ENCODE results near the gene SMG9.

SMG9 gene

DNA sequence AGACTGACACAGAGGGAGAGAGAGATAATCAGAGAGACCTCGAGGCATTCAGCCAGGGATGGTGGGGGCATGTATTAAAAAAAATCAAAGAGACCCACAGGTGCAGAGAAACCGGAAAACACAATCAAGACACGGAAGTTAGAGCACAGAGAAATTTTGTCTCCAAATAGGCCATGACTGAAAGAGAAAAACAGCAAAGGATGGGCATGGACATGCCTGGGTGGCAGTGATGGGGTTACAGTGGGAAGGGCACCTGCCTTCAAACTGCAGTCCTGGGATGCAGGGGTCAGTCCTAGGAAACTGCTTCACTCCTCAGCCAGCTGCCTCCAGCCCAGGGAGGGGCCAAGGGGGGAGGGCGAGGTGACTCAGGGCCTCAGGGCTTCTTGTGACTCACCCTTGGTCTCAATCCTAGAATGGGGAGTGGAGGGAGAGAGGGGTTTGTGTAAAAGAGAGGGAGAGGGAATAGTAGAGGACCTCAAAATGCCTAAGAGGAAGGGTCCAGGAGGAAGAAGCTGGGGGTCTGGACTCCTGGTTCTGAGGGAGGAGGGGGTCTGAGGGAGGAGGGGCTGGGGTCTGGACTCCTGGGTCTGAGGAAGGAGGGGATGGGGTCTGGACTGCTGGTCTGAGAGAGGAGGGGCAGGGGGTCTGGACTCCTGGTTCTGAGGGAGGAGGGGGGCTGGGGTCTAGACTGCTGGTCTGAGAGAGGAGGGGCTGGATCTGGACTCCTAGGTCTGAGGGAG lies 29.6 kb upstream of the SMG9 start (continued):
- no peak for TF ChIP-seq ZNF426 (tag by site-specific recombination; IDR thresholded peaks at IDR 0.05)
- TF ChIP-seq, protein P1, sequence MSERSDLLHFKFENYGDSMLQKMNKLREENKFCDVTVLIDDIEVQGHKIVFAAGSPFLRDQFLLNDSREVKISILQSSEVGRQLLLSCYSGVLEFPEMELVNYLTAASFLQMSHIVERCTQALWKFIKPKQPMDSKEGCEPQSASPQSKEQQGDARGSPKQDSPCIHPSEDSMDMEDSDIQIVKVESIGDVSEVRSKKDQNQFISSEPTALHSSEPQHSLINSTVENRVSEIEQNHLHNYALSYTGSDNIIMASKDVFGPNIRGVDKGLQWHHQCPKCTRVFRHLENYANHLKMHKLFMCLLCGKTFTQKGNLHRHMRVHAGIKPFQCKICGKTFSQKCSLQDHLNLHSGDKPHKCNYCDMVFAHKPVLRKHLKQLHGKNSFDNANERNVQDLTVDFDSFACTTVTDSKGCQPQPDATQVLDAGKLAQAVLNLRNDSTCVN (tag by site-specific recombination; optimal IDR thresholded peaks at IDR 0.05): no peak
- TF ChIP-seq, protein P2, sequence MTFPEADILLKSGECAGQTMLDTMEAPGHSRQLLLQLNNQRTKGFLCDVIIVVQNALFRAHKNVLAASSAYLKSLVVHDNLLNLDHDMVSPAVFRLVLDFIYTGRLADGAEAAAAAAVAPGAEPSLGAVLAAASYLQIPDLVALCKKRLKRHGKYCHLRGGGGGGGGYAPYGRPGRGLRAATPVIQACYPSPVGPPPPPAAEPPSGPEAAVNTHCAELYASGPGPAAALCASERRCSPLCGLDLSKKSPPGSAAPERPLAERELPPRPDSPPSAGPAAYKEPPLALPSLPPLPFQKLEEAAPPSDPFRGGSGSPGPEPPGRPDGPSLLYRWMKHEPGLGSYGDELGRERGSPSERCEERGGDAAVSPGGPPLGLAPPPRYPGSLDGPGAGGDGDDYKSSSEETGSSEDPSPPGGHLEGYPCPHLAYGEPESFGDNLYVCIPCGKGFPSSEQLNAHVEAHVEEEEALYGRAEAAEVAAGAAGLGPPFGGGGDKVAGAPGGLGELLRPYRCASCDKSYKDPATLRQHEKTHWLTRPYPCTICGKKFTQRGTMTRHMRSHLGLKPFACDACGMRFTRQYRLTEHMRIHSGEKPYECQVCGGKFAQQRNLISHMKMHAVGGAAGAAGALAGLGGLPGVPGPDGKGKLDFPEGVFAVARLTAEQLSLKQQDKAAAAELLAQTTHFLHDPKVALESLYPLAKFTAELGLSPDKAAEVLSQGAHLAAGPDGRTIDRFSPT (tag by site-specific recombination; IDR thresholded peaks at IDR 0.05): peak; percentile 80
- TF ChIP-seq ZNF660 (tag by site-specific recombination; IDR thresholded peaks at IDR 0.05): no peak; the same call in 1 of the 2 replicates
- TF ChIP-seq ZNF555 (tag by site-specific recombination; conservative IDR thresholded peaks at IDR 0.05): no peak
- TF ChIP-seq ZNF830 (tag by site-specific recombination; IDR thresholded peaks at IDR 0.05; ENCODE audit: low read depth): no peak
- no peak for TF ChIP-seq GLI2 (tag by site-specific recombination; IDR thresholded peaks at IDR 0.05; ENCODE audit: borderline replicate concordance, low read depth)
- no peak for TF ChIP-seq SALL2 (tag by site-specific recombination; IDR thresholded peaks at IDR 0.05; ENCODE audit: borderline replicate concordance)
- no peak for TF ChIP-seq RBAK (tag by site-specific recombination; IDR thresholded peaks at IDR 0.05)
- TF ChIP-seq, protein P3, sequence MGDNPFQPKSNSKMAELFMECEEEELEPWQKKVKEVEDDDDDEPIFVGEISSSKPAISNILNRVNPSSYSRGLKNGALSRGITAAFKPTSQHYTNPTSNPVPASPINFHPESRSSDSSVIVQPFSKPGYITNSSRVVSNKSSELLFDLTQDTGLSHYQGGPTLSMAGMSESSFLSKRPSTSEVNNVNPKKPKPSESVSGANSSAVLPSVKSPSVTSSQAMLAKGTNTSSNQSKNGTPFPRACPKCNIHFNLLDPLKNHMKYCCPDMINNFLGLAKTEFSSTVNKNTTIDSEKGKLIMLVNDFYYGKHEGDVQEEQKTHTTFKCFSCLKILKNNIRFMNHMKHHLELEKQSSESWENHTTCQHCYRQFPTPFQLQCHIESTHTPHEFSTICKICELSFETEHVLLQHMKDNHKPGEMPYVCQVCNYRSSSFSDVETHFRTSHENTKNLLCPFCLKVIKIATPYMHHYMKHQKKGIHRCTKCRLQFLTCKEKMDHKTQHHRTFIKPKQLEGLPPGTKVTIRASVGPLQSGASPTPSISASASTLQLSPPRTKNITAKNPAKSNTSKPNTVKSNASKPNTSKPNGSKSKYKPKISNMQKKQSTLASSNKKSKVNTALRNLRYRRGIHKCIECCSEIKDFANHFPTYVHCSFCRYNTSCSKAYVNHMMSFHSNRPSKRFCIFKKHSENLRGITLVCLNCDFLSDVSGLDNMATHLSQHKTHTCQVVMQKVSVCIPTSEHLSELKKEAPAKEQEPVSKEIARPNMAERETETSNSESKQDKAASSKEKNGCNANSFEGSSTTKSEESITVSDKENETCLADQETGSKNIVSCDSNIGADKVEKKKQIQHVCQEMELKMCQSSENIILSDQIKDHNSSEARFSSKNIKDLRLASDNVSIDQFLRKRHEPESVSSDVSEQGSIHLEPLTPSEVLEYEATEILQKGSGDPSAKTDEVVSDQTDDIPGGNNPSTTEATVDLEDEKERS (tag by site-specific recombination; IDR thresholded peaks at IDR 0.05): peak; percentile 44; the same call in 1 of the 2 replicates
- TF ChIP-seq ZNF354C (tag by site-specific recombination; IDR thresholded peaks at IDR 0.05; ENCODE audit: borderline replicate concordance, low read depth): no peak
- TF ChIP-seq ZNF777 (tag by site-specific recombination; IDR thresholded peaks at IDR 0.05; ENCODE audit: borderline replicate concordance): no peak
- no peak for TF ChIP-seq ZNF155 (tag by site-specific recombination; IDR thresholded peaks at IDR 0.05)
- no peak for TF ChIP-seq ZBTB7A (tag by site-specific recombination; IDR thresholded peaks at IDR 0.05; ENCODE audit: low read depth)
- TF ChIP-seq OSR2 (tag by site-specific recombination; IDR thresholded peaks at IDR 0.05): no peak
- TF ChIP-seq ZNF24 (tag by site-specific recombination; IDR thresholded peaks at IDR 0.05): no peak
- TF ChIP-seq ZNF341 (tag by site-specific recombination; IDR thresholded peaks at IDR 0.05; ENCODE audit: low read depth): no peak
- TF ChIP-seq ZNF768 (tag by site-specific recombination; IDR thresholded peaks at IDR 0.05): no peak
- no peak for TF ChIP-seq ZNF112 (tag by site-specific recombination; IDR thresholded peaks at IDR 0.05)
- no peak for TF ChIP-seq YY1 (tag by site-specific recombination; IDR thresholded peaks at IDR 0.05)
- TF ChIP-seq ZNF394 (tag by site-specific recombination; IDR thresholded peaks at IDR 0.05; ENCODE audit: borderline replicate concordance): no peak
- TF ChIP-seq, protein P4, sequence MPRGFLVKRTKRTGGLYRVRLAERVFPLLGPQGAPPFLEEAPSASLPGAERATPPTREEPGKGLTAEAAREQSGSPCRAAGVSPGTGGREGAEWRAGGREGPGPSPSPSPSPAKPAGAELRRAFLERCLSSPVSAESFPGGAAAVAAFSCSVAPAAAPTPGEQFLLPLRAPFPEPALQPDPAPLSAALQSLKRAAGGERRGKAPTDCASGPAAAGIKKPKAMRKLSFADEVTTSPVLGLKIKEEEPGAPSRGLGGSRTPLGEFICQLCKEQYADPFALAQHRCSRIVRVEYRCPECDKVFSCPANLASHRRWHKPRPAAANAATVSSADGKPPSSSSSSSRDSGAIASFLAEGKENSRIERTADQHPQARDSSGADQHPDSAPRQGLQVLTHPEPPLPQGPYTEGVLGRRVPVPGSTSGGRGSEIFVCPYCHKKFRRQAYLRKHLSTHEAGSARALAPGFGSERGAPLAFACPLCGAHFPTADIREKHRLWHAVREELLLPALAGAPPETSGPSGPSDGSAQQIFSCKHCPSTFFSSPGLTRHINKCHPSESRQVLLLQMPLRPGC (tag by site-specific recombination; IDR thresholded peaks at IDR 0.05): no peak
- no peak for TF ChIP-seq ZNF37A (tag by site-specific recombination; IDR thresholded peaks at IDR 0.05)
- TF ChIP-seq GLIS1 (tag by site-specific recombination; IDR thresholded peaks at IDR 0.05): peak; percentile 33
- TF ChIP-seq ZNF621 (tag by site-specific recombination; IDR thresholded peaks at IDR 0.05): no peak
- peak; percentile 6; the same call in 1 of the 2 replicates for TF ChIP-seq KLF9 (tag by site-specific recombination; IDR thresholded peaks at IDR 0.05; ENCODE audit: low read depth)
- TF ChIP-seq ZNF121 (tag by site-specific recombination; IDR thresholded peaks at IDR 0.05): no peak
- peak; percentile 82 for TF ChIP-seq ZNF366 (tag by site-specific recombination; conservative IDR thresholded peaks at IDR 0.05)
- TF ChIP-seq ZNF521 (tag by site-specific recombination; IDR thresholded peaks at IDR 0.05): no peak
- no peak for TF ChIP-seq REPIN1 (tag by site-specific recombination; IDR thresholded peaks at IDR 0.05; ENCODE audit: low read depth)
- TF ChIP-seq, protein P5, sequence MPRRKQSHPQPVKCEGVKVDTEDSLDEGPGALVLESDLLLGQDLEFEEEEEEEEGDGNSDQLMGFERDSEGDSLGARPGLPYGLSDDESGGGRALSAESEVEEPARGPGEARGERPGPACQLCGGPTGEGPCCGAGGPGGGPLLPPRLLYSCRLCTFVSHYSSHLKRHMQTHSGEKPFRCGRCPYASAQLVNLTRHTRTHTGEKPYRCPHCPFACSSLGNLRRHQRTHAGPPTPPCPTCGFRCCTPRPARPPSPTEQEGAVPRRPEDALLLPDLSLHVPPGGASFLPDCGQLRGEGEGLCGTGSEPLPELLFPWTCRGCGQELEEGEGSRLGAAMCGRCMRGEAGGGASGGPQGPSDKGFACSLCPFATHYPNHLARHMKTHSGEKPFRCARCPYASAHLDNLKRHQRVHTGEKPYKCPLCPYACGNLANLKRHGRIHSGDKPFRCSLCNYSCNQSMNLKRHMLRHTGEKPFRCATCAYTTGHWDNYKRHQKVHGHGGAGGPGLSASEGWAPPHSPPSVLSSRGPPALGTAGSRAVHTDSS (tag by site-specific recombination; IDR thresholded peaks at IDR 0.05): no peak
